Measurements from ENCODE around the gene NUDT1.

The NUDT1 gene

GRCh38 chr7:2299131-2299829 lies 57.3 kb downstream of the NUDT1 start:
- DNase-seq (ENCODE audit: low read depth), result no peak

GRCh38 chr7:2299870-2300512 lies 58.0 kb downstream of the NUDT1 start:
- DNase-seq (ENCODE audit: low read depth), result no peak
